Stimulated activated CD4-positive, alpha-beta T cell treated with anti-CD3 and anti-CD28 coated beads, TNF-alpha, amount 100 ng/mL, for 4 hours (primary cell): ENCODE measurements around the gene PLD6.

ENCODE experiments used
- DNase-seq, 3 experiments: peaks; one replicate each; pipeline ENCODE4 v3.0.0-alpha.2; 2020; ENCODE audit warnings: low read depth in 3 of 3

Gene PLD6

GRCh38 chr17:17227608-17228520, 21.7 kb upstream of the PLD6 start:
- DNase-seq = no peak

GRCh38 chr17:17226451-17227265, 20.5 kb upstream of the PLD6 start:
- DNase-seq = no peak

- DNase-seq = no peak
These were observed 19.8 kb upstream of the PLD6 start for GRCh38 chr17:17225901-17226300.

- no peak for DNase-seq
These were observed 18.0 kb upstream of the PLD6 start for GRCh38 chr17:17224137-17224536.

- no peak for DNase-seq
These were observed 17.6 kb upstream of the PLD6 start for GRCh38 chr17:17223736-17224135.

GRCh38 chr17:17221329-17221728, 15.2 kb upstream of the PLD6 start:
- no peak for DNase-seq

GRCh38 chr17:17220529-17220928, 14.4 kb upstream of the PLD6 start:
- no peak for DNase-seq

GRCh38 chr17:17217995-17218394, 11.9 kb upstream of the PLD6 start:
- DNase-seq = no peak

GRCh38 chr17:17216776-17217175, 10.6 kb upstream of the PLD6 start:
- no peak for DNase-seq

- no peak for DNase-seq
These were observed 10.1 kb upstream of the PLD6 start for GRCh38 chr17:17216236-17216635.

GRCh38 chr17:17215575-17215974, 9.4 kb upstream of the PLD6 start:
- DNase-seq = no peak

- no peak for DNase-seq
These were observed 8.7 kb upstream of the PLD6 start for GRCh38 chr17:17214646-17215436.

- no peak for DNase-seq
These were observed 7.6 kb upstream of the PLD6 start for GRCh38 chr17:17213775-17214174.

GRCh38 chr17:17207998-17208397, 1.9 kb upstream of the PLD6 start:
- no peak for DNase-seq

- DNase-seq = no peak
These were observed 791 bp upstream of the PLD6 start for GRCh38 chr17:17206913-17207335.

- DNase-seq = peak; percentile 32 to 52 (median 44)
These were observed 587 bp downstream of the PLD6 start for GRCh38 chr17:17205368-17206123.

GRCh38 chr17:17204635-17205231, 1.4 kb downstream of the PLD6 start:
- DNase-seq = no peak

GRCh38 chr17:17204041-17204591, 2.0 kb downstream of the PLD6 start:
- no peak for DNase-seq

GRCh38 chr17:17203173-17203730, 2.9 kb downstream of the PLD6 start:
- DNase-seq = no peak

GRCh38 chr17:17201907-17202306, 4.2 kb downstream of the PLD6 start:
- DNase-seq = no peak
